Sigmoid colon (tissue), 4 donors: Measurements from ENCODE around the gene KCNE1.

ENCODE experiments used
- CTCF ChIP-seq, 4 experiments: fragments of 450-650 bp in 3 of 4; fragments of 200-600 bp in 1 of 4; IDR thresholded peaks; one replicate each; pipeline ENCODE4 v1.5.1; 2016 to 2019; ENCODE audit warnings: antibody characterized with exemption in 4 of 4, mild to moderate bottlenecking in 3 of 4, moderate library complexity in 2 of 4
- POLR2AphosphoS5 ChIP-seq, 4 donors: sonication (generic); formaldehyde crosslinking; IDR thresholded peaks; one replicate each; pipeline ENCODE4 v1.6.1; 2017; ENCODE audit warnings: antibody characterized with exemption in 4 of 4

DNA sequence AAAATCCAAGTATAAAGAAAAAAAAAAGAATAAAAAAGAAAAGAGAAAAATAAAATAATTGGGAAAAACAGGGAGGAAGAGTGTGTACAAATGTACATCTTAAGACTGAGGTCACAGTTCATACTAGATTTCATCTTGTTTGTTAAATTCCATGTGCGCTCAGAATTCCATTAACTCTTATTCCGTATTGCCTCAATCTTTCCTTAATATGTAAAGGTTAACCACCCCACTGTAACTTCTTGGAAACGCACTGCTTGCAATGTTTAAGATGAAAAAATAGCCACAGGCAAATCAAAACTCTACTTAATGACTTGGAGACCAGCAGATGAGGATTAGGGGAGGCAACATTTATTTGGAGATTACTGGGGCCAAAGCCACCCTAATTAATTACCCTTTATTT is 23.9 kb upstream of the KCNE1 start:
- no peak for TF ChIP-seq POLR2AphosphoS5 (IDR thresholded peaks at IDR 0.05)
- no peak for TF ChIP-seq CTCF (IDR thresholded peaks at IDR 0.05)
